Activated T-cell treated with anti-CD3 and anti-CD28 coated beads for 4 hours (primary cell): ENCODE results near the gene EMC6.

Experiments used
- DNase-seq: peaks from one replicate; pipeline ENCODE4 v3.0.0-alpha.2; 2020

EMC6 gene

DNA sequence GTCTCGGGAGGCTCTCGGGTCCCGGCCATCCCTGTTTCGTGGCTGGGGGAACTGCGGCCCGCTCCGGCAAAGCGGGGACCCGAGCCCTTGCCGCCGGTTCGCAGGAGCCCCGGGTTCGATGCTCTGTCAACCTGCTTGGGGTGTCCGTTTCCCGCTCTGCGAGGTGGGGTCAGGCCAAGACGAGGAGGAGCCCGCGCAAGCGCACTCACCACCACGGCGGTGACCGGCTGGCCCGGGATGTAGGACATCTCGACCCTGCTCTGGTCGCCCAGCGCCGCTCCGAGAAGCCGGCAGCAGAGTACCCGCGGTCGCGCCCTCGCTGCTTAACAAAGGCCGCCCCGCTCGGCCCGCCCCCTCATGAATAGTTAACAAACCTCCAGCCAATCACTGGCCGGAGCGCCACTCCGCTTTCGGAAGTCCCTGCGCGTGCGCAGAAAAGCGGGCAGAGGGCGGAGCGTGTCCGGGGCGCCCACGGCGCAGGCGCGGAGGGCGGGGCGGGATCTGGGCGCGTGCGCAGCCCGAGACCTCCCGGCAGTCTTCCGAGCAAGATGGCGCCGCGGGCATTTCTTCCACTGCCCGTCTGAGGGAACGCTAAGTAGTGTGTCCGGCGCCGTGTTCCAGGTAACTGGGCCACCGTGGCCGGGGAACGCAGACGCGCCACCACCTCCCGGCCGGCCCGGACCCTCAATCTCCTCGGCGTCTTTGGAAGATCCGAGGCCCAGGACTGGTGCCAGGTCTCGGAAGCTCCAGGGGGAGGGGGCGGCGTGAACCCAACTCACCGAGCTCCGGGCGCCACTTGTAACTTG lies at the start of gene EMC6, which contains the start of gene TAX1BP3:
Gene EMC6 (plus strand): TSS at position 534 of the 806 bp plus-strand sequence. CDS start 335 bp downstream, outside the sequence.
Gene TAX1BP3 (minus strand): TSS at position 300 of the 806 bp plus-strand sequence. CDS start 52 bp downstream, at position 248.
- DNase-seq = peak; percentile 97

DNA sequence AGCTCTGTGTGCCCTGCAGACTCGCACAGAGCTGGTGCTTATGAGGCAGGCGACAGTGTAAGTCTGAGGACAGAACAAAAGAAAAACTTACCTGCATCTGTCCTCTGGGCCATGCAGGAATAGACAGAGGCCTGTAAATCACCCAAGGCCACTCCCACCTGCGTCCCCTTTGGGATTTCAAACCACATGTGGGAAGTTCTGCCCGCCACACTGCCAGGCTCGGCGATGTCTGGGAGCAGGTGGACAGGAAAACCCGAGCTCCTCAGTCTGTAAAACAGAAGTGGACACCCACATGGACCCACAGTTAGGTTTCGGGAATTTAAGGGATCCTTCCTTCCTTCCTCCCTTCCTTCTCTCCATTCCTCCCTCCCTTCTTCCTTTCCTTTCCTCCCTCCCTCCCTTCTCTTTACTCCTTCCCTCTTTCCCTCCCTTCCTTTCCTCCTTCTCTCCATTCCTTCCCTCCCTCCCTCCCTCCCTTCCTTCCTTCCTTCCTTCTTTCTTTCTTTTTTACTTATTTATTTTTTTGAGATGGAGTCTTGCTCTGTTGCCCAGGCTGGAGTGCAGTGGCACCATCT lies 47.4 kb upstream of the EMC6 start:
- DNase-seq = no peak

GRCh38 chr17:3622977-3623594 lies 45.5 kb upstream of the EMC6 start:
- DNase-seq = no peak

- no peak for DNase-seq
Measured at GRCh38 chr17:3626831-3627768, 41.5 kb upstream of the EMC6 start.

DNA sequence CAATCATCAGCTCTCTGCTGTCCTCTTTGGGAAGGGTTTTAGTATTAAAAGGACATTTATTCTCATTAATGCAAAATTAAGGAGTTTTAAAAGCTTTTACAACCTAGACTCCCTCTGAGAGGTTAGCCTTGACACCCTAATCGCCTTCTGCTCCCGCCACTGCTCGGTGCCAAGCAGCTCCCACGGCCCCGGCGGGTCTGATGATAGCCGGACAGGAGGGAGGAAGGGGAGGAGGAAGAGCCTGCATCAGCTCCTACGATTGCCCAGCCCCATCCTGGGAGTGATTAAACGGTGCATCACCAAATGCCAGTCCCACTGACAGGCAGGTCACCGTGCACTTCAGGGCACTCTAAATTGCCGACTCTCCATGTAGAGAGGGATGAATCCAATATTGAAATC lies 40.8 kb upstream of the EMC6 start:
- DNase-seq = no peak

DNA sequence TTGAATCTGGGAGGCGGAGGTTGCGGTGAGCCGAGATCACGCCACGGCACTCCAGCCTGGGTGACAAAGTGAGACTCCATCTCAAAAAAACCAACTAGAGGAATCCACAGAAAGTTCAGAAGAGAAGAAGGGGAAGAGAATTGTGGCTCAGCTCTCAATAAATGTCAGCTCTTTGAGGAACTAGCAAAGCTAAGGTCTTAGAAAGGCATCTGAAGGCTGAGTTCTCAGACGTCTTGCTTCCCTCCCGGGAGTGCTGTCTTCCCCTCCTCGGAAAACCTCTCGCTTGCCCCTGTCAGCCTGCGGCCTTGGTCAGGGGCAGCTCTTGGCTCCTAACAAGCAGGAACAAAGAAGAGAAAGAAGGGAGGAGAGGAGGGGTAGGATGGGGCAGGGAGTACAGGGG lies 37.8 kb upstream of the EMC6 start:
- DNase-seq = no peak

DNA sequence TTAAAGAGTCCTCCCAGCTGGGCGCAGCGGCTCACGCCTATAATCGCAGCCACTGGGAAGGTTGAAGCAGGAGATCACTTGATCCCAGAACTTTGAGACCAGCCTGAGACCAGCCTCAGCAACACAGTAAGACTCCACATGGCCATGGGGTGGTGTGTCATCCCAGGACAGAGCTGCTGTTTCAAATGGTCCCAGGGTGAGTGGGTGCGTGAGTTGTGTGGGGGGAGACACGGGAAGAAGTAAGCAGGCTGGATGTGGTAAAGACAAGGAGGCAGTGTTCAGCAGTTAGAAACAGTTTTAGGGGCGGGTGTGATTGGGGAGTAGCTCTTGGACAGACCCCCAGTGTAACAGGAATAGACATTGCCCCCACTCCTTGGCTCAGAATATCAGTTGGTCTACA lies 36.3 kb upstream of the EMC6 start:
- no peak for DNase-seq

GRCh38 chr17:3635474-3636153 lies 33.0 kb upstream of the EMC6 start:
- DNase-seq = no peak

- peak; percentile 92 for DNase-seq
Measured at GRCh38 chr17:3636154-3636907, 32.3 kb upstream of the EMC6 start, which contains the start of the genes CTNS and SHPK. Gene CTNS (plus strand): TSS chr17:3636760. CDS start chr17:3640207, 3,447 bp downstream. Gene SHPK (minus strand): TSS chr17:3636250. CDS start chr17:3636219, 31 bp downstream.

- peak; percentile 5 for DNase-seq
Measured at GRCh38 chr17:3636908-3637373, 31.7 kb upstream of the EMC6 start.

DNA sequence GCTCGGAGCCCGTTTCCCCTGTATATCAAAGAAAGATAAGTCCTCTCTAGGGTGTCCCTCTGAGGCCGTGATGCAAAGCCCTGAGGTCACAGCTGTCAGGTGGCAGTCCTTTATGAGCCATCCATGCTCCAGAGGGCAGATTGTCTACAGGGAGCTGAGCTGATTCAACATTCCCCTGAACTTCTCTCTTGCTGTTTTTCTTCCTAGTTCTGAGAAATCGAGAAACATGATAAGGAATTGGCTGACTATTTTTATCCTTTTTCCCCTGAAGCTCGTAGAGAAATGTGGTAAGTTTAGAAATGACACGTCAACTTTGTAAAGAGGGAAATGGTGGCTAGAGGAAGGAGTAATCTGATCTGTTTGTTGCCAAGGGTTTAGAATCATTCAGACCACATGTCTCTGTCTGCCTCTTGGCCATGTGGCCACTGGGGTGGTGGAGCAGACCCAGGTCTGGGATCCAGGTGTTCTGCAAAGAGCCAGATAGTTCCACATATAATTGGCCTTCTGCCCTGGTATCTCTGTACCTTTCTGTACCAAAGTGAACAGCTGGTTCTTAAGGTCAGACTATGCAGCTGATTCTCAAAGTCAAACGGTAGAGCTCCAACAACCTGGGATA lies 28.5 kb upstream of the EMC6 start:
- DNase-seq = no peak

DNA sequence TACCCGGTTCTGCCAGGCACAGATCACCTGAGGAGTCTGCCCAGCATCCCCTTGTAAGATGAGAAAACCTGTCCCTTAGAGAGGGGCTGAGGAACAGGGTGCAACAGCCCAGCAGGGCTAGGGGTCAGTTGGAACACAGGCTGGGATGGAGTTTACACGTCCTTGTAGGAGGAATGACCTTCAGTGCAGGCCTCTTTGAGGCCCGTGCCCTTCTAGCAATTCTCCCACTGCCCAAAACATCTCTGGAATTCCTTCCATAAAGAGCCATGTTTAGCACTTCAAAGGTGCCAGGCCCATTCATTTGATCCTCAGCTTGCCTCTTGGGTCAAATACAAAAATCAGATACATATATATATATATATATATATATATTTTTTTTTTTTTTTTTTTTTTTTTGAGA lies 27.6 kb upstream of the EMC6 start:
- DNase-seq = no peak

- DNase-seq = no peak
Measured at GRCh38 chr17:3641717-3642486, 26.7 kb upstream of the EMC6 start.

DNA sequence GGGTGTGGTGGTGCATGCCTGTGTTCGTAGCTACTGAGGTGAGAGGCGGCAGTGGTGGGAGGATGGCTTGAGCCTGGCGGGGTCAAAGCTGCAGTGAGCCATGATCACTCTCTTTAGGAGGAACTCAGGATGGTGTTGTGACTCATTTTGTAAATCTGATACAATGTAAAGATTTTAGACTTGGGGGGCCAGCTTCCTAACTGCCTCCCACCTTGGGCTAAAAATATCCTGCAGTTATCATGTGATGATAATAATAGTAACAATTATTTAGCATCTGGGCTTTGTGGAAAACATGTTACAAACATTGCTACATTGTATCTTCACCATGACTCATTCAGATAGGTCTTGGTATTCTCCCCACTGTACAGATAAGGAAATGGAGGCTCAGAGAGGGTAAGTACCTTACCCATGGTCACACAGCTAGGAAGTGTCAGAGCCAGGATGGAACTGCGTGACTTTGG lies 24.7 kb upstream of the EMC6 start:
- no peak for DNase-seq

DNA sequence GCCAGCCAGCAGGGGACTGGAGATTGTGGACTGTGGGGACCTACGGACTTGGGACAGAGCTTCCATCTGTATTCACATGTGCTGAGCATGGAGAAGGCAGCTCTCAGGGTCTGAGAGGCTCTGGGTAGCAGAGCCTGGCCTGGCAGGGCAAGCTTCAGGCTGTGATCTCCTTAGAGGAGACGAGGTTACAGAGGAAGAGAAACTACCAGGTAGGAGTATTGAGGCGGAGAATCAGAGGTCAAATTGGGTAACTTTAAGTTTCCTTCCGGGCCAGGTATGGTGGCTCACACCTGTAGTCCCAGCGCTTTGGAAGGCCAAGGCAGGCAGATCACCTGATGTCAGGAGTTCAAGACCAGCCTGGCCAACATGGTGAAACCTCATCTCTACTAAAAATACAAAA lies 23.3 kb upstream of the EMC6 start:
- no peak for DNase-seq

DNA sequence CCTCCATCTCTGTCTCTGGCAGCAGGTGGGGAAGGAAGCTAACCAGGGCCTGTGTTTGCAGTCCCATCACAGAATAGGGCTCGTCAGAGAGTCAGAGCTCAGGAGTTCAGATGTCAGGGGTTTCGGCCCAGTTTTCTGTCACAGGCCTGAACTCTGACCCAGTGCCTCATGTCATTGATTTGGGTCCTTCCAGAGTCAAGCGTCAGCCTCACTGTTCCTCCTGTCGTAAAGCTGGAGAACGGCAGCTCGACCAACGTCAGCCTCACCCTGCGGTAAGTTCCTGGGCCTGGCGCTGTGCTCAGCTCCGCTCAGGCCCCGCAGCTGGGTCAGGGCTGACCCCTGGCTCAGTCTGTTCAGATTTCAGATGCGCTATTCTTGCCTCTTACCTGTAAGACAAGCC lies 21.4 kb upstream of the EMC6 start:
- DNase-seq = no peak

GRCh38 chr17:3647769-3648555 lies 20.6 kb upstream of the EMC6 start:
- DNase-seq = no peak

DNA sequence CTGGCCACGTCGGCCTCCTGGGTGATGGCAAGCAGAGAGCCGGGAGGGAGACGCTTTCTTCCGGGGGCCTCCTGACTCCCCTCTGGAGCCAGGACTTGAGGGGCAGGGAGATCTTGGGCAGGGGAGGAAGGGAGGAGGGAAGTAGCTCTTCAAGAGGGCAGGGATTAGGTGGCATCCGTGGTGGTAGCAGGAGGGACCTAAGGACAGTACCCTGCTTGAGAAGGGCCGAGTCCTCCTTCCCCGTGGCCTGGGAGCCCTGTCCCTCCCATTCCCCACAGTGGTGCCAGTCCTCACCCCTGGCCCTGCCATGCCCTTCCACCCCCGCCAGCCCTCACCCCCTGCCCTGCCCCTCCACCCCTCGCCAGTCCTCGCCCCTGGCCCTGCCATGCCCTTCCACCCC lies 12.8 kb upstream of the EMC6 start:
- DNase-seq = no peak

GRCh38 chr17:3656353-3656752 lies 12.3 kb upstream of the EMC6 start:
- no peak for DNase-seq
